Thyroid gland (tissue), 4 donors: ENCODE results near the gene KIRREL1. TPM values are rescaled to one million over a fixed set of nuclear protein-coding genes. Genes with fewer than 3 reads are reported as not detected.
A peak's percentile ranks its signal among the peaks of the same experiment; 100 is the strongest.

ENCODE experiments used
- DNase-seq, 2 donors: peaks; one replicate each; pipeline ENCODE4 v3.0.0-alpha.2; 2019
- H3K27ac ChIP-seq, 3 donors: fragments of 200-600 bp; sonication (generic); 1 replicate in 2 of 3; 2 replicates in 1 of 3; pipeline ENCODE4 v1.5.1; 2016 to 2019; ENCODE audit warnings: mild to moderate bottlenecking in 1 of 3, moderate library complexity in 1 of 3
- H3K27me3 ChIP-seq: fragments of 200-600 bp; sonication (generic); one replicate; pipeline ENCODE4 v1.5.1; 2019
- H3K36me3 ChIP-seq, 2 donors: fragments of 200-600 bp; sonication (generic); one replicate each; pipeline ENCODE4 v1.5.1; 2016 to 2019
- H3K4me1 ChIP-seq, 2 donors: fragments of 200-600 bp; sonication (generic); one replicate each; pipeline ENCODE4 v1.5.1; 2017 to 2019
- H3K4me3 ChIP-seq, 3 donors: fragments of 200-600 bp; sonication (generic); replicated peaks in 1 of 3; 1 replicate in 2 of 3; 2 replicates in 1 of 3; pipeline ENCODE4 v1.5.1; 2016; ENCODE audit warnings: mild to moderate bottlenecking in 1 of 3
- H3K9me3 ChIP-seq: fragments of 200-600 bp; sonication (generic); one replicate; pipeline ENCODE4 v1.5.1; 2017
- POLR2A ChIP-seq, 2 donors: fragments of 450-650 bp; IDR thresholded peaks; one replicate each; pipeline ENCODE4 v1.6.1; 2017; ENCODE audit warnings: antibody characterized with exemption in 2 of 2, mild to moderate bottlenecking in 2 of 2, moderate library complexity in 1 of 2
- WGBS, 2 donors: methylation state at CpG; one replicate each; pipeline ENCODE4 v1.1.5; 2017; 5-methylcytosine and 5-hydroxymethylcytosine counted together
- intact Hi-C: fragments of 100-400 bp; cut with DNase I; formaldehyde crosslinking; loops from one replicate; pipeline ENCODE4 v1.15.1; 2023
- total RNA-seq, 4 donors: library from RNA; depleted of rRNA; stranded (reverse); fragments of >200 nt; gene quantifications; one replicate each; pipeline ENCODE4 v1.2.3, GENCODE V29; 2016
- TF ChIP-seq, protein P1 (sequence below), 6 experiments: fragments of 200-600 bp in 3 of 6; fragments of 450-650 bp in 3 of 6; sonication (generic) in 3 of 6; IDR thresholded peaks; one replicate each; pipeline ENCODE4 v1.5.1; 2016 to 2019; ENCODE audit warnings: antibody characterized with exemption in 6 of 6, mild to moderate bottlenecking in 2 of 6, inconsistent platforms in 1 of 6, moderate library complexity in 1 of 6

The KIRREL1 gene
- total RNA-seq, 4 donors from 2014 or later: 22.7 to 27.5 (median 24.1) TPM

DNA sequence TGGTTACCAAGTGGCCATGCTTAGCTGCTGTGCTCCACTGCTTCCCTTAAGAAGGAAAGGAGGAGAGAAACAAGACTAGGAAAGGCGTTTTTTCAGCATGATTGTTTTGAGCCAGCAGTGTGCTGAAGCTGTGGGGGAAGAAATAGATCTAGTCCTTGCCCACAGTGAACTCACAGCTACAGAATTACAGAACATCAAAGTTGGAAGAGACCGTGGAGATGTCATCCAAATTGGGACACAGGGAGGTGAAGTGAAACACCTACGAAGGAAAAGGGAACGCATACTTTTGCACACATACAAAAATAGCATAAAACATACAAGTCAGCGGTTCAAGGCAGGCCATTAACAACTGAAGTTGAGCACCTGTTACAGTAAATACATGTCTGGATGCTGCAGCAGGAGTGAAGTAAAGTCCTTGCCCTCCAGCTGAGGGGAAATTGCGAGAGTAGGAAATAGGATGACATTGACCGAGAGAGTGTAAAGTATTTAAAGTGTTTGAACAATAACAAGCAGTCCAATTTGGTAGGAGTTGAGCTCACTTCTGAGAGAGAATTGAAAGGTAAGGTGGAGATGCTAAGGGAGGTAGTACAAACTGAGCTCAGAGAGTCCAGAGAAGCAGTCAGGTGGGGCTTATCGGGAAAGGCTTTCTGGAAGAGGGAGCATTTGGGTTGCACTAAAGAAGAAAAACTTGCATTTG is 55.1 kb downstream of the KIRREL1 start:
- H3K36me3 ChIP-seq: no peaks in the 10 kb centered on the region
- H3K27ac ChIP-seq: no peak overlapping the region
- H3K9me3 ChIP-seq: no peaks in the 10 kb centered on the region
- no peak for DNase-seq
- H3K4me3 ChIP-seq: no peak overlapping the region
- H3K27me3 ChIP-seq: no peaks in the 10 kb centered on the region
- intact Hi-C loops: no loop called here
- H3K4me1 ChIP-seq: peaks cover 9 to 27% of the 10 kb centered on the region in 2 donors
- 57% methylated on average over 8 of the region's 8 CpGs for WGBS, 2 donors
- no peak for TF ChIP-seq POLR2A (IDR thresholded peaks at IDR 0.05)
- TF ChIP-seq, protein P1, sequence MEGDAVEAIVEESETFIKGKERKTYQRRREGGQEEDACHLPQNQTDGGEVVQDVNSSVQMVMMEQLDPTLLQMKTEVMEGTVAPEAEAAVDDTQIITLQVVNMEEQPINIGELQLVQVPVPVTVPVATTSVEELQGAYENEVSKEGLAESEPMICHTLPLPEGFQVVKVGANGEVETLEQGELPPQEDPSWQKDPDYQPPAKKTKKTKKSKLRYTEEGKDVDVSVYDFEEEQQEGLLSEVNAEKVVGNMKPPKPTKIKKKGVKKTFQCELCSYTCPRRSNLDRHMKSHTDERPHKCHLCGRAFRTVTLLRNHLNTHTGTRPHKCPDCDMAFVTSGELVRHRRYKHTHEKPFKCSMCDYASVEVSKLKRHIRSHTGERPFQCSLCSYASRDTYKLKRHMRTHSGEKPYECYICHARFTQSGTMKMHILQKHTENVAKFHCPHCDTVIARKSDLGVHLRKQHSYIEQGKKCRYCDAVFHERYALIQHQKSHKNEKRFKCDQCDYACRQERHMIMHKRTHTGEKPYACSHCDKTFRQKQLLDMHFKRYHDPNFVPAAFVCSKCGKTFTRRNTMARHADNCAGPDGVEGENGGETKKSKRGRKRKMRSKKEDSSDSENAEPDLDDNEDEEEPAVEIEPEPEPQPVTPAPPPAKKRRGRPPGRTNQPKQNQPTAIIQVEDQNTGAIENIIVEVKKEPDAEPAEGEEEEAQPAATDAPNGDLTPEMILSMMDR (IDR thresholded peaks at IDR 0.05): no peak

DNA sequence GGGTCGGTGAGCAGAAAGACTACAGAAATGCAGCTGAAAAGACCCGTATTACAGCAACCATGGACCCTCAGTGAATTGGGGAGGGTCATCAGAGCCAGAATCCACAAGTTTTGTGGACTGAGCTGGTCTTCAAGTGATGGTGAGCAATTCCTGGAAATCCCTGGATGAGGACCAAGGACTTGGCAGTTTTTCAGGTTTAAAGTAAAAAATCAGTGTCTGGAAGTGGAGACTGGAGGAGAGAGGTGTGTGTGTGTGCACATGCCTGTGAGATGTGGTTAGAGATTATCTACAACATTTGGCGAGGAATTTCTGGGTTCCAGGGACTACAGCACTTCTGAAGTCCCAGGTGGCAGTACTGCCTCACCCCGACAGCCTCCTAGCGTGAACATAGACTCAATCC is 56.4 kb downstream of the KIRREL1 start:
- H3K27ac ChIP-seq: no peak overlapping the region
- 64 to 67% methylated on average over 5 of the region's 5 CpGs for WGBS, 2 donors
- intact Hi-C loops: no loop called here

DNA sequence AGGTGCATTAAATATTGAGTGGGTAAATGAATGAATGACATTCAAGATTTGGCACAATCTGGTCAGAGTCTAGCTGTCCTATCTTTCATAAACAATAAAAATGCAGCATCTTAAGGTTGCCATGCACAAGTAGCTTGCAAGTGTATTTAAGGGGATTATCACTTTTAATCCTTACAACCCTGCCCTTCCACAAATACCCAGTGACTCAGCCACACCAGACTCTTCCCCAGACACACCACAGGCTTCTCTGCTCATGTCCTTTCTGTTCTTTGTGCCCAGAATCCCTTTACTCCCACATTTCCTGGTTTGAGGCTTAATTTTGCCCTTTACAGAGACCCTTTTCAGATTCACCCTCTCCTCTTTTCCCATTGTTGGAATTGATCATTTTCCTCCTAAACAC is 59.8 kb downstream of the KIRREL1 start:
- H3K27ac ChIP-seq: no peak overlapping the region
- H3K4me3 ChIP-seq: no peak overlapping the region
- DNase-seq: no peak
- TF ChIP-seq, protein P1 (IDR thresholded peaks at IDR 0.05): no peak
- no peak for TF ChIP-seq POLR2A (IDR thresholded peaks at IDR 0.05)
- H3K9me3 ChIP-seq: no peaks in the 10 kb centered on the region
- H3K27me3 ChIP-seq: no peaks in the 10 kb centered on the region
- peaks cover 0 to 27% of the 10 kb centered on the region in 2 donors for H3K4me1 ChIP-seq
- H3K36me3 ChIP-seq: no peaks in the 10 kb centered on the region
- intact Hi-C loops: no loop called here

More for the DNA sequence above, 56.4 kb downstream of the KIRREL1 start:
- Histone ChIP-seq H3K27me3 (no peaks in the 10 kb centered on the region), H3K9me3 (no peaks in the 10 kb centered on the region), H3K36me3 (no peaks in the 10 kb centered on the region), H3K4me3 (no peak overlapping the region), H3K4me1 (peaks cover 9 to 27% of the 10 kb centered on the region in 2 donors)
- no peak for DNase-seq
- no peak for TF ChIP-seq POLR2A (IDR thresholded peaks at IDR 0.05)
- TF ChIP-seq, protein P1 (IDR thresholded peaks at IDR 0.05): no peak

DNA sequence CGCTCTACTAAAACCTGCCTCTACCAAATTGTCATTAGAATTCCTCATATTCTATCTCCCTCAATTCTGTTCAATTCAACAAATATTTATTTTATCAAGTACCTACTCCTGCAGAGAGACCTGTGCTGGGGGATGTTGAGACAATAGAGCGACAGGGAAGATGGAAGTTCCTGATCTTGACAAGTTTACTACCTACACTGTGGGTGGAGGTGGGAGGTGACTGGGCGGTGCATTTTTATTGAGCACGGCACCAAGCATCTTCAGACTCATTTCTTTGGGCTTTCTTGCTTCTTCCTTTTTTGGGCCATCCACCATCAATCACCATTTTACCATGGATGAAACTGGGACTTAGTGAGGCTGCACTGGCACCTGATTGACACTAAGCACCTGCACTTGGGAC is 61.3 kb downstream of the KIRREL1 start:
- Histone ChIP-seq H3K27me3 (no peaks in the 10 kb centered on the region), H3K9me3 (no peaks in the 10 kb centered on the region), H3K27ac (no peak overlapping the region), H3K4me3 (no peak overlapping the region), H3K4me1 (peaks cover 0 to 26% of the 10 kb centered on the region in 2 donors), H3K36me3 (no peaks in the 10 kb centered on the region)
- TF ChIP-seq, protein P1 (IDR thresholded peaks at IDR 0.05): no peak
- TF ChIP-seq POLR2A (IDR thresholded peaks at IDR 0.05): no peak
- WGBS, 2 donors: 96 to 98% methylated on average over 4 of the region's 4 CpGs
- intact Hi-C loops: no loop called here
- DNase-seq: no peak

DNA sequence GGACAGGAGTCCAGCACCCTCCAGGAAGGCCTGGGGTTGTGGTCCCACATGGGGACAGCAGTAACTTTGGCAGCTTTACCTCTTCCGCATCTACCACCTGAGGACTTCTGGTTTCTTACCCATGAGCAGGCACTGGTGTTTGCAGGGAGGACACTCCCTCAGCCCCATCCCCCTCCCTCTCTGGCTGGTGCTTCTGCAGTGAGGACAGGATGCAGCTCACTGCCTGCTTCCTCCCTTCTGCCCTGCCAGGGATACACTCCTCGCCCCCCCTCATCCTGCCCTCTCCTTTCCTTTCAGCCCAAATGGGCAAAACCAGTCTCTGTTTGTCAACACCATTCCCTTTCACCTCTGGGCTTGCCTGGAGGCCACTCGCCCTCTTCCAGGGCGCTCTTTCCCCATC is 62.4 kb downstream of the KIRREL1 start:
- no peak for TF ChIP-seq POLR2A (IDR thresholded peaks at IDR 0.05)
- TF ChIP-seq, protein P1 (IDR thresholded peaks at IDR 0.05): no peak
- Histone ChIP-seq H3K4me1 (peaks cover 0 to 23% of the 10 kb centered on the region in 2 donors), H3K36me3 (no peaks in the 10 kb centered on the region), H3K27me3 (no peaks in the 10 kb centered on the region), H3K4me3 (no peak overlapping the region), H3K27ac (no peak overlapping the region), H3K9me3 (no peaks in the 10 kb centered on the region)
- DNase-seq: peak in 1 of 2 donors; percentile 35
- intact Hi-C loops: no loop called here
- 63 to 76% methylated on average over 4 of the region's 4 CpGs for WGBS, 2 donors
